Right lobe of liver (tissue), 6 donors: ENCODE measurements around the gene B4GAT1. TPM values are rescaled to one million over a fixed set of nuclear protein-coding genes. Genes with fewer than 3 reads are reported as not detected.
"Not testable (repeated sequence)": the region's sequence is repeated elsewhere in the genome, so short reads cannot be mapped to it uniquely, and the experiment has no call there.

Experiments used
- ATAC-seq, 4 donors: fragments of 200-7000 bp; cut with Tn5 transposase; one replicate each; pipeline ENCODE4 v1.9.1; 2020; ENCODE audit warnings: mild to moderate bottlenecking in 4 of 4, moderate library complexity in 4 of 4
- DNase-seq, 3 donors: peaks; one replicate each; pipeline ENCODE4 v3.0.0-alpha.2; 2020
- H3K27ac ChIP-seq, 3 donors: fragments of 200-600 bp; one replicate each; pipeline ENCODE4 v1.8.0; 2022
- H3K27me3 ChIP-seq, 2 donors: fragments of 200-600 bp; one replicate each; pipeline ENCODE4 v1.8.0; 2022
- H3K36me3 ChIP-seq, 4 donors: fragments of 200-600 bp; sonication (generic) in 1 of 4; one replicate each; pipeline versions ENCODE4 v1.5.1 to v1.8.0; 2017 to 2022; ENCODE audit warnings: control low read depth in 1 of 4
- H3K4me1 ChIP-seq, 4 donors: fragments of 200-600 bp; sonication (generic) in 1 of 4; one replicate each; pipeline versions ENCODE4 v1.5.1 to v1.8.0; 2017 to 2022; ENCODE audit warnings: control low read depth in 1 of 4
- H3K4me3 ChIP-seq, 3 donors: fragments of 200-600 bp; one replicate each; pipeline ENCODE4 v1.8.0; 2022
- H3K9me3 ChIP-seq, 4 donors: fragments of 200-600 bp; sonication (generic) in 1 of 4; one replicate each; pipeline versions ENCODE4 v1.5.1 to v1.8.0; 2017 to 2022; ENCODE audit warnings: control low read depth in 1 of 4
- POLR2A ChIP-seq: fragments of 450-650 bp; IDR thresholded peaks from one replicate; pipeline ENCODE4 v1.6.1; 2017; ENCODE audit warnings: antibody characterized with exemption, mild to moderate bottlenecking
- WGBS: methylation state at CpG from one replicate; pipeline ENCODE4 v1.1.6; 2018; ENCODE audit warnings: low coverage, low lambda C conversion rate; ENCODE audit not compliant: insufficient coverage; ENCODE audit errors: missing lambda C conversion rate; 5-methylcytosine and 5-hydroxymethylcytosine counted together
- intact Hi-C, 2 donors: fragments of 100-400 bp; cut with DNase I; formaldehyde crosslinking; loops; one replicate each; pipeline versions ENCODE4 v1.11.2 to v1.14.1; 2022
- total RNA-seq, 6 experiments: library from RNA; depleted of rRNA in 2 of 6; stranded (reverse); fragments of >200 nt in 2 of 6; fragmentation: NEBNext Ultra II Directional in 3 of 6; extraction: Animal tissue kit (Norgen Biotek cat#: 25700) in 3 of 6; gene quantifications; one replicate each; pipeline versions ENCODE4 v1.1.0 to v1.2.4, GENCODE V29; 2016 to 2023
- TF ChIP-seq, protein P1 (sequence below), 4 donors: fragments of 200-600 bp in 3 of 4; fragments of 450-650 bp in 1 of 4; IDR thresholded peaks; one replicate each; pipeline versions ENCODE4 v1.5.1 to v1.8.0; 2016 to 2022; ENCODE audit warnings: antibody characterized with exemption in 4 of 4, mild to moderate bottlenecking in 2 of 4
- donor health status: DM: no; HTN: yes; CAD: no.
- donor health status: DM: no; HTN: no; CAD: no.
- donor health status: DM: no; HTN: no; CAD: no.
- donor health status: DM: no; HTN: yes; CAD: no.
- donor health status: DM: no; HTN: yes; CAD: no.

B4GAT1 gene
- total RNA-seq, 6 experiments from 2014 or later = 6.3 to 25.4 (median 15.6) TPM

DNA sequence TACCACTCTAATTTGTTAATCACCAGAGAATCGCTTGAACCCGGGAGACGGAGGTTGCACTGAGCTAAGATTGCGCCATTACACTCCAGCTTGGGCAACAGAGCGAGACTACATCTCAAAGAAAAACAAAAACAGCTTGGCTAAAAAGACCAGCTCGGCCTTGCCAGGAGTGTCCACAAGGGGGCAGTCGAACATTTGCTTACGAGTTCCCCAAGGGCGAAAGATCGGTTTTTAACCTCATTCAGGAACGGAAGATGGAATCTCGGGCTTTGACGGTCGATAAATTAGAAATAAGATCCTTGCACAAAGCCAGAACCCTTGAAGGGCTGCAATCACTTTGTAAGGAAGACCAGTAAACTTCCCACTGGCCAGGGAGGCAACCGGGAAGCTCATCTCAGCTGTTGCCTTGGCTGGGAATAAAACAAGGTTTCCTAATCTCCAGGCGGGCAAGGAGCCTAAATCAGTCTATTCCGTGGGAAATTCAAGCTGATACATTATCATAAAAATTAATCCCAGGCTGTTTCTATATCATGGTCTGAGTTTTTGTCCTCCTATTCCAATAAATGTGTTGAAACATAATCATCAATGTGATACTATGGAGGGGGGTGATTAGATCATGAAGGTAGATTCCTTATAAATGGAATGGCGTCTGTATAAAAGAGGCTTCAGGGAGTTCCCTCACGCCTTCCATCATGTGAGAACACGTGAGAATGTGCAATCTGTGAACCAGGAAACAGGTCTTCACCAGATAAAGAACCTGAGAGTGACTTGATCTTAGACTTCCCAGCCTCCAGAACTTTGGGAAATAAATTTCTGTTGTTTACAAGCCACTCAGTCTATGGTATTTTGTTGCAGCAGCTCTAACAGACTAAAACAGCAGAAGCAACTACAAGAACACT, 39.0 kb upstream of the B4GAT1 start:
- DNase-seq = peak; percentile 77 to 82 (median 79)
- no peaks in the 10 kb centered on the region for H3K27me3 ChIP-seq
- 8% methylated on average over 13 of the region's 20 CpGs for WGBS

DNA sequence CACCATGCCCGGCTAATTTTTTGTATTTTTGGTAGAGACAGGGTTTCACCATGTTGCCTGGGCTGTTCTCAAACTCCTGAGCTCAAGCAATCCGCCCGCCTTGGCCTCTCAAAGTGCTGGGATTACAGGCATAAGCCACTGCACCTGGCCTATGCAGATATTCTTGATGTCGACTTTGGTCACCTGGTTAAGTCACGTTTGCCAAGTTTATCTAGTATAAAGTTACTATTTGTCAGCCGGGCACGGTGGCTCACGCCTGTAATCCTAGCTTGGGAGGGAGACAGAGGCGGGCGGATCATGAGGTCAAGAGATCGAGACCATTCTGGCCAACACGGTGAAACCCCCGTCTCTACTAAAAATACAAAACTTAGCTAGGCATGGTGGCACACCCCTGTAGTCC, 36.9 kb upstream of the B4GAT1 start:
- DNase-seq, ATAC-seq: not testable (repeated sequence)

More for the DNA sequence above, 39.0 kb upstream of the B4GAT1 start:
- Histone ChIP-seq H3K27ac (no peak overlapping the region), H3K9me3 (no peaks in the 10 kb centered on the region), H3K4me3 (no peak overlapping the region), H3K4me1 (no peaks in the 10 kb centered on the region), H3K36me3 (no peaks in the 10 kb centered on the region)
- peak; percentile 90 to 97 (median 92) for ATAC-seq
- no peak for TF ChIP-seq POLR2A
- TF ChIP-seq, protein P1, sequence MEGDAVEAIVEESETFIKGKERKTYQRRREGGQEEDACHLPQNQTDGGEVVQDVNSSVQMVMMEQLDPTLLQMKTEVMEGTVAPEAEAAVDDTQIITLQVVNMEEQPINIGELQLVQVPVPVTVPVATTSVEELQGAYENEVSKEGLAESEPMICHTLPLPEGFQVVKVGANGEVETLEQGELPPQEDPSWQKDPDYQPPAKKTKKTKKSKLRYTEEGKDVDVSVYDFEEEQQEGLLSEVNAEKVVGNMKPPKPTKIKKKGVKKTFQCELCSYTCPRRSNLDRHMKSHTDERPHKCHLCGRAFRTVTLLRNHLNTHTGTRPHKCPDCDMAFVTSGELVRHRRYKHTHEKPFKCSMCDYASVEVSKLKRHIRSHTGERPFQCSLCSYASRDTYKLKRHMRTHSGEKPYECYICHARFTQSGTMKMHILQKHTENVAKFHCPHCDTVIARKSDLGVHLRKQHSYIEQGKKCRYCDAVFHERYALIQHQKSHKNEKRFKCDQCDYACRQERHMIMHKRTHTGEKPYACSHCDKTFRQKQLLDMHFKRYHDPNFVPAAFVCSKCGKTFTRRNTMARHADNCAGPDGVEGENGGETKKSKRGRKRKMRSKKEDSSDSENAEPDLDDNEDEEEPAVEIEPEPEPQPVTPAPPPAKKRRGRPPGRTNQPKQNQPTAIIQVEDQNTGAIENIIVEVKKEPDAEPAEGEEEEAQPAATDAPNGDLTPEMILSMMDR (IDR thresholded peaks at IDR 0.05) = peak; percentile 81 to 96 (median 96)
- intact Hi-C loops = loop anchor here in 1 of 2 donors (10.0 kb wide), 1 partner anchor 92 kb away; the partner anchor contains the start of gene TMEM151A

DNA sequence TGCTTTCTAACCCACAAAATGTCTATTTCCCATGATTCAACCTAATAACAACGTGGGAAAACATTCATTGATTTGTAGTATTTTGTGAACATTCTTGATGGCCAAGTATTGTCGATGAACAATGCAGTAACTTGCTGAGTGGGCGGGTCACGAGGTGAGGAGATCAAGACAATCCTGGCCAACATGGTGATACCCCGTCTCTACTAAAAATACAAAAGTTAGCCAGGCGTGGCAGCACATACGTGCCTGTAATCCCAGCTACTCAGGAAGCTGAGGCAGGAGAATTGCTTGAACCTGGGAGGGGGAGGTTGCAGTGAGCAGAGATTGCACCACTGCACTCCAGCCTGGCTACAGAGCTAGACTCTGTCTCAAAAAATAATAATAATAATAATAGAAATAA, 32.8 kb upstream of the B4GAT1 start:
- intact Hi-C loops = loop anchor here in 1 of 2 donors (10.0 kb wide), 1 partner anchor 85 kb away; the partner anchor contains the start of gene TMEM151A
- not testable (repeated sequence) for DNase-seq, H3K27ac ChIP-seq, H3K4me1 ChIP-seq, ATAC-seq, H3K9me3 ChIP-seq, H3K36me3 ChIP-seq, H3K4me3 ChIP-seq, H3K27me3 ChIP-seq
- WGBS = 19% methylated on average over 7 of the region's 7 CpGs

More for the DNA sequence above, 36.9 kb upstream of the B4GAT1 start:
- H3K27ac ChIP-seq, H3K27me3 ChIP-seq, H3K4me3 ChIP-seq, H3K4me1 ChIP-seq, H3K36me3 ChIP-seq, H3K9me3 ChIP-seq: not testable (repeated sequence)
- intact Hi-C loops = loop anchor here in 1 of 2 donors (10.0 kb wide), 1 partner anchor 90 kb away; the partner anchor contains the start of gene TMEM151A
- 68% methylated on average over 9 of the region's 13 CpGs for WGBS

DNA sequence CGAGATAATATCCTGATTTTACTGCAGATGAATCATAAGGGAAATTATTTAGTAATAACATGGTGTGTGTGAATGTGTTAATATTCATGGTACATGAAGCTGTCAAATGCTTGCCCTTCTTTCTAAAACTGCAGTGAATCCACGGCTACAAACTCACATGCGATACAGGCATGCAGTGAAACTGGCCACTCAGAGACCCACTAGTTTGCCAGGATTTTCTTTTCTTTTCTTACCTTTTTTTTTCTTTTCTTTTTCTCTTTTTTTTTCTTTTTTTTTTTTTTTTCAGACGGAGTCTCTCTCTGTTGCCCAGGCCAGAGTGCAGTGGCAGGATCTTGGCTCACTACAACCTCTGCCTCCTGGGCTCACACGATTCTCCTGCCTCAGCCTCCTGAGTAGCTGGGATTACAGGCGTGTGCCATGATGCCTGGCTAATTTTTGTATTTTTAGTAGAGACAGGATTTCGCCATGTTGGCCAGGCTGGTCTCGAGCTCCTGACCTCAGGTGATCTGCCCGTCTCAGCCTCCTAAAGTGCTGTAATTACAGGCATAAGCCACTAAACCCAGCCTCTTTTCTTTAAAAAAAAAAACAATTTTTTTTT, 26.4 kb upstream of the B4GAT1 start:
- H3K9me3 ChIP-seq, H3K36me3 ChIP-seq, H3K27me3 ChIP-seq, H3K4me3 ChIP-seq, H3K27ac ChIP-seq, ATAC-seq, DNase-seq, H3K4me1 ChIP-seq, intact Hi-C loops: not testable (repeated sequence)
- WGBS = 65% methylated on average over 7 of the region's 9 CpGs

DNA sequence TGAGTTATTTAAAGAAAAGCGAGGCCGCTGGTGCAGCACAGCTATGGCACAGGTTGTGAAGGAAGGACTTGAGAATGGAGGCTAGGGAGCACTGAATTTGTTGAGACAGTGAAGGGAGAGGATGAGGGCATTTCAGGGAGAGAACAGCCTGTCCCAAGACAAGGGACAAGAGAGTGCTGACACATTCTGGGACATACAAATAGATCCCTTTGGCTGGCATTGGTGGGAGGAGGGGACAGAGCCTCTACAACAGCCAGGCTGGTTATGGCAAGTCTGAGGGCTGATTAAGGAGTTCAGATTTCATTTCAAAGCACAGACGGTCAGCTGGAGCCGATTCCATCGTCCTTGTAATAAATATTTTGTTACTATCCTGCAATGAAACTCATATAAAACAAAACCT, 25.8 kb upstream of the B4GAT1 start:
- intact Hi-C loops = no loop called here
- no peak for ATAC-seq
- no peak for DNase-seq
- WGBS = 81% methylated on average over 5 of the region's 5 CpGs
- Histone ChIP-seq H3K36me3 (no peaks in the 10 kb centered on the region), H3K27me3 (no peaks in the 10 kb centered on the region), H3K4me3 (no peak overlapping the region), H3K9me3 (no peaks in the 10 kb centered on the region), H3K4me1 (no peaks in the 10 kb centered on the region), H3K27ac (no peak overlapping the region)
- TF ChIP-seq, protein P1 (IDR thresholded peaks at IDR 0.05) = no peak
- no peak for TF ChIP-seq POLR2A
